HepG2 (cell line): ENCODE data around the gene HS3ST5. TPM values are rescaled to one million over a fixed set of nuclear protein-coding genes. Genes with fewer than 3 reads are reported as not detected.
A peak's percentile ranks its signal among the peaks of the same experiment; 100 is the strongest.

Experiments
- ATAC-seq: fragments of 200-7000 bp; cut with Tn5 transposase; 3 replicates; pipeline ENCODE4 v1.9.1; 2020; ENCODE audit warnings: mild to moderate bottlenecking, moderate library complexity
- BruUV-seq: library from RNA; stranded (reverse); fragments of 400-500 nt; replicated peaks from 2 replicates; lab custom pipeline; 2021; lab: Mats Ljungman, UMichigan
- CTCF ChIA-PET: fragments of 300-600 bp; formaldehyde crosslinking; extraction: SDS; loops from one replicate; lab custom pipeline; 2021; ENCODE audit warnings: low total read pairs, inconsistent platforms, low intra/inter-chr PET ratio; lab: Yijun Ruan, JAX
- POLR2A ChIA-PET: fragments of 350-600 bp; sonication (Branson Sonifier 250); formaldehyde crosslinking; loops from one replicate; lab custom pipeline; 2020; ENCODE audit warnings: antibody characterized with exemption, inconsistent platforms; lab: Yijun Ruan, JAX
- DNase-seq: peaks from one replicate; pipeline ENCODE4 v3.0.0-alpha.2; 2015; ENCODE audit warnings: low spot score
- FAIRE-seq: peaks from 3 replicates; lab custom pipeline; 2011; peaks lifted over from hg19 to GRCh38; lab: Jason Lieb, UNC
- H2AFZ ChIP-seq: one replicate; pipeline ENCODE4 v1.6.1; 2011; ENCODE audit warnings: low read length, inconsistent platforms
- H3K27ac ChIP-seq: fragments of 300-600 bp; 3 replicates; pipeline ENCODE4 v1.8.0; 2011; ENCODE audit warnings: mixed run types, mild to moderate bottlenecking, mixed read lengths, low read length, inconsistent platforms; ENCODE audit not compliant: insufficient read depth; ENCODE audit errors: extremely low read length
- H3K27me3 ChIP-seq, 2 experiments: fragments of 200-600 bp in 1 of 2; 2 replicates in 1 of 2; 3 replicates in 1 of 2; pipeline versions ENCODE4 v1.6.0 to v1.8.0; 2011; ENCODE audit warnings: low read length in 2 of 2, mild to moderate bottlenecking in 2 of 2, moderate library complexity in 2 of 2, inconsistent platforms in 1 of 2; ENCODE audit not compliant: insufficient read depth in 2 of 2, control insufficient read depth in 1 of 2
- H3K36me3 ChIP-seq, 2 experiments: fragments of 200-600 bp in 1 of 2; replicated peaks in 1 of 2; 2 replicates in 1 of 2; 3 replicates in 1 of 2; pipeline versions ENCODE4 v1.5.1 to v1.8.0; 2011; ENCODE audit warnings: low read length in 2 of 2, inconsistent platforms in 1 of 2; ENCODE audit not compliant: insufficient read depth in 2 of 2, control insufficient read depth in 1 of 2
- H3K4me1 ChIP-seq: 2 replicates; pipeline ENCODE4 v1.5.1; 2012; ENCODE audit warnings: low read length, inconsistent platforms; ENCODE audit not compliant: insufficient read depth
- H3K4me2 ChIP-seq: 2 replicates; pipeline ENCODE4 v1.6.0; 2011; ENCODE audit warnings: low read depth, low read length, inconsistent platforms
- H3K4me3 ChIP-seq, 3 experiments: fragments of 200-600 bp in 1 of 3; sonication (generic), shearing (Covaris generic) in 1 of 3; replicated peaks in 1 of 3; 2 replicates each; pipeline ENCODE4 v1.5.1; 2011 to 2016; ENCODE audit warnings: low read length in 3 of 3, inconsistent platforms in 2 of 3, low read depth in 2 of 3, mild to moderate bottlenecking in 2 of 3, control low read depth in 1 of 3, mixed read lengths in 1 of 3; ENCODE audit not compliant: insufficient read depth in 1 of 3
- H3K79me2 ChIP-seq: one replicate; pipeline ENCODE4 v1.6.1; 2011; ENCODE audit warnings: low read length, inconsistent platforms; ENCODE audit not compliant: insufficient read depth
- H3K9ac ChIP-seq: 2 replicates; pipeline ENCODE4 v1.6.0; 2011; ENCODE audit warnings: mild to moderate bottlenecking, low read depth, low read length, inconsistent platforms; ENCODE audit not compliant: insufficient read depth
- H3K9me3 ChIP-seq: 2 replicates; pipeline ENCODE4 v1.5.1; 2012; ENCODE audit warnings: mild to moderate bottlenecking, low read length
- H4K20me1 ChIP-seq: 2 replicates; pipeline ENCODE4 v1.6.0; 2011; ENCODE audit warnings: inconsistent platforms, mild to moderate bottlenecking, low read length, moderate library complexity; ENCODE audit not compliant: insufficient read depth
- HOXA3 ChIP-seq: sonication (generic); formaldehyde crosslinking; IDR thresholded peaks from 2 replicates; pipeline ENCODE4 v1.5.0; 2020; ENCODE audit warnings: missing genetic modification reagents
- MAFK ChIP-seq, 2 experiments: IDR thresholded peaks in 1 of 2; conservative IDR thresholded peaks in 1 of 2; 2 replicates each; pipeline ENCODE4 v1.6.1; 2011; ENCODE audit warnings: improper control_type of control experiment in 2 of 2, low read length in 2 of 2
- NKX3-1 ChIP-seq: sonication (generic); formaldehyde crosslinking; IDR thresholded peaks from 2 replicates; pipeline ENCODE4 v1.5.0; 2020; ENCODE audit warnings: missing genetic modification reagents
- ZNF274 ChIP-seq: sonication (generic); formaldehyde crosslinking; IDR thresholded peaks from 2 replicates; pipeline ENCODE4 v1.5.1; 2020; ENCODE audit warnings: mild to moderate bottlenecking, missing genetic modification reagents
- WGBS: methylation state at CpG from one replicate; pipeline ENCODE4 v1.1.6; 2017; ENCODE audit warnings: low lambda C conversion rate; 5-methylcytosine and 5-hydroxymethylcytosine counted together
- in situ Hi-C: cut with HindIII; loops from 2 replicates; pipeline ENCODE4 v1.10.0; 2017; ENCODE audit warnings: low pct_unique_long_range_greater_than_20kb; ENCODE audit not compliant: extremely low pct_ligation_motif_present
- intact Hi-C: fragments of 100-400 bp; cut with micrococcal nuclease; formaldehyde crosslinking; loops from one replicate; pipeline ENCODE4 v1.10.0; 2022; ENCODE audit not compliant: unreplicated experiment
- polyA plus RNA-seq, 8 experiments: library from polyadenylated mRNA; depleted of rRNA in 3 of 8; stranded (reverse) in 7 of 8; unstranded in 1 of 8; fragments of >200 nt; fragmentation: Illumina TruSeq in 4 of 8; extraction: Trizol in 4 of 8; gene quantifications; 2 replicates each; pipeline versions ENCODE4 v1.2.1 to v1.2.3, GENCODE V29; 2011 to 2016; ENCODE audit warnings: low read depth in 4 of 8, missing spikeins in 1 of 8, mixed read lengths in 1 of 8; ENCODE audit not compliant: insufficient read depth in 1 of 8
- total RNA-seq, 5 experiments: library from RNA; depleted of rRNA; stranded (reverse); fragments of >200 nt; fragmentation: Illumina TruSeq; extraction: Trizol; gene quantifications; 2 replicates each; pipeline ENCODE4 v1.2.3, GENCODE V29; 2016; ENCODE audit warnings: low read depth in 1 of 5
- TF ChIP-seq, protein P1 (sequence below), 2 experiments: fragments of 450-650 bp in 1 of 2; sonication (generic) in 1 of 2; formaldehyde crosslinking in 1 of 2; IDR thresholded peaks; 2 replicates each; pipeline versions ENCODE4 v1.6.1 to v1.8.0; 2016 to 2022; ENCODE audit warnings: antibody characterized with exemption in 1 of 2, mild to moderate bottlenecking in 1 of 2, missing genetic modification reagents in 1 of 2

The HS3ST5 gene
- total and polyA plus RNA-seq, 2 of the 13 experiments (the other 11 are each of a cell fraction or from before 2014, with no cell fraction given), result 1.1 to 1.6 TPM

GRCh38 chr6:114277220-114277619 lies 65.6 kb downstream of the HS3ST5 start:
- no peak overlapping the region for H2AFZ ChIP-seq
- WGBS, result 68% methylated on average over 2 of the region's 2 CpGs
- no peak overlapping the region for H3K4me3 ChIP-seq
- intact Hi-C loops, result no loop called here
- DNase-seq, result no peak
- no peaks in the 10 kb centered on the region for H3K36me3 ChIP-seq
- ChIA-PET POLR2A (no interaction called here), CTCF (no interaction called here)
- H3K27ac ChIP-seq, result no peak overlapping the region
- peaks cover 26% of the 10 kb centered on the region for H3K4me1 ChIP-seq
- no peak overlapping the region for H3K4me2 ChIP-seq
- no peak for TF ChIP-seq NKX3-1 (CRISPR knock-in tag)
- TF ChIP-seq ZNF274, result no peak
- TF ChIP-seq, protein P1, sequence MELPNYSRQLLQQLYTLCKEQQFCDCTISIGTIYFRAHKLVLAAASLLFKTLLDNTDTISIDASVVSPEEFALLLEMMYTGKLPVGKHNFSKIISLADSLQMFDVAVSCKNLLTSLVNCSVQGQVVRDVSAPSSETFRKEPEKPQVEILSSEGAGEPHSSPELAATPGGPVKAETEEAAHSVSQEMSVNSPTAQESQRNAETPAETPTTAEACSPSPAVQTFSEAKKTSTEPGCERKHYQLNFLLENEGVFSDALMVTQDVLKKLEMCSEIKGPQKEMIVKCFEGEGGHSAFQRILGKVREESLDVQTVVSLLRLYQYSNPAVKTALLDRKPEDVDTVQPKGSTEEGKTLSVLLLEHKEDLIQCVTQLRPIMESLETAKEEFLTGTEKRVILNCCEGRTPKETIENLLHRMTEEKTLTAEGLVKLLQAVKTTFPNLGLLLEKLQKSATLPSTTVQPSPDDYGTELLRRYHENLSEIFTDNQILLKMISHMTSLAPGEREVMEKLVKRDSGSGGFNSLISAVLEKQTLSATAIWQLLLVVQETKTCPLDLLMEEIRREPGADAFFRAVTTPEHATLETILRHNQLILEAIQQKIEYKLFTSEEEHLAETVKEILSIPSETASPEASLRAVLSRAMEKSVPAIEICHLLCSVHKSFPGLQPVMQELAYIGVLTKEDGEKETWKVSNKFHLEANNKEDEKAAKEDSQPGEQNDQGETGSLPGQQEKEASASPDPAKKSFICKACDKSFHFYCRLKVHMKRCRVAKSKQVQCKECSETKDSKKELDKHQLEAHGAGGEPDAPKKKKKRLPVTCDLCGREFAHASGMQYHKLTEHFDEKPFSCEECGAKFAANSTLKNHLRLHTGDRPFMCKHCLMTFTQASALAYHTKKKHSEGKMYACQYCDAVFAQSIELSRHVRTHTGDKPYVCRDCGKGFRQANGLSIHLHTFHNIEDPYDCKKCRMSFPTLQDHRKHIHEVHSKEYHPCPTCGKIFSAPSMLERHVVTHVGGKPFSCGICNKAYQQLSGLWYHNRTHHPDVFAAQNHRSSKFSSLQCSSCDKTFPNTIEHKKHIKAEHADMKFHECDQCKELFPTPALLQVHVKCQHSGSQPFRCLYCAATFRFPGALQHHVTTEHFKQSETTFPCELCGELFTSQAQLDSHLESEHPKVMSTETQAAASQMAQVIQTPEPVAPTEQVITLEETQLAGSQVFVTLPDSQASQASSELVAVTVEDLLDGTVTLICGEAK (IDR thresholded peaks at IDR 0.05), result peak; percentile 55; the same call in 1 of the 2 replicates
- TF ChIP-seq, protein P1 (CRISPR knock-in tag; IDR thresholded peaks at IDR 0.05), result no peak
- no peak for TF ChIP-seq MAFK (conservative IDR thresholded peaks at IDR 0.05 in 1 of 2, IDR thresholded peaks at IDR 0.05 in 1 of 2; ENCODE audit: low read length in 2 of 2)
- TF ChIP-seq HOXA3 (CRISPR knock-in tag), result no peak
- TF ChIP-seq, all 625 proteins: peak for 1
- BruUV-seq, result no TSS peak
- ATAC-seq (no peak), FAIRE-seq (no peak)
- Histone ChIP-seq H3K27me3 (no peaks in the 10 kb centered on the region), H3K79me2 (no peaks in the 10 kb centered on the region), H3K9me3 (no peaks in the 10 kb centered on the region), H3K9ac (no peak overlapping the region), H4K20me1 (no peaks in the 10 kb centered on the region)
- in situ Hi-C loops, result no loop called here
